Stimulated activated CD8-positive, alpha-beta memory T cell treated with anti-CD3 and anti-CD28 coated beads, Interleukin-4, amount 100 ng/mL, for 1 hour (primary cell): ENCODE measurements around the gene RUFY2.
A peak's percentile ranks its signal among the peaks of the same experiment; 100 is the strongest.

ENCODE experiments used
- DNase-seq, 2 donors: peaks; one replicate each; pipeline ENCODE4 v3.0.0-alpha.2; 2020; ENCODE audit warnings: low read depth in 2 of 2, low spot score in 1 of 2

RUFY2 gene

DNA sequence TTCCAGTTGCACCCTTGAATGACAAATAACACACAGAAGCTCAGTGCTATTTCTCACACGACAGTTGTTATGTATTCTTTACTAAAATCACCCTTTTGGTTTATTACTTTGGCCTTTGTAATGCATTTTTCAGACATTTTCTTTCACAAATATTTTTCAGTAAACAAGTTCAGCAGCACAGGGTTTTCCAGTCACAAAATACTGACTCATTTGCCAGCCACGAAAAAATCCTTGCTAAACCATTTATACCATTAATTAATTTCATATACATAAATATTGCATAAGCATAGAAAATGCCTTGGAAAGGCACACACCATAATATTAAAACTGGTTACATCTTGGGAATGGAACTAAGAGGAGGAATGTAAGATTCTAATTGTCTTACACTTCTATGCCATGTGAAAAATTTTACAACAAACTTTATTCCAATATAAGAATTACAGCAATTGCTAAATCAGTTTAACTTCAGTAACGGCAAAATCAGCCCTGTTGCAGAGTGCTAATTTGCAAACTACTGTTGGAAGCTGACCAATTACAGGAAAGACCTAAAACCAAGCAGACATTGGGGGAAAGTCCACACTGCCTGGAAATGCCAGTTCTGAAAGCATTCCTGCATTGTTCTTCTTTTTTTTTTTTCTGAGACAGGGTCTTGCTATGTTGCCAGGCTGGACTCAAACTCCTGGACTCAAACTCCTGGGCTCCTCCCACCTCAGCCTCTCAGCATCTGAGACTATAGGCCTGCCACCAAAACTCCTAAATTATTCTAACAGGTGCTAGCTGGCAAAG lies 42.8 kb downstream of the RUFY2 start:
- DNase-seq = no peak

- no peak for DNase-seq
These were observed 44.5 kb downstream of the RUFY2 start for GRCh38 chr10:68362590-68362989.

GRCh38 chr10:68359189-68359588 lies 47.9 kb downstream of the RUFY2 start:
- DNase-seq = no peak

DNA sequence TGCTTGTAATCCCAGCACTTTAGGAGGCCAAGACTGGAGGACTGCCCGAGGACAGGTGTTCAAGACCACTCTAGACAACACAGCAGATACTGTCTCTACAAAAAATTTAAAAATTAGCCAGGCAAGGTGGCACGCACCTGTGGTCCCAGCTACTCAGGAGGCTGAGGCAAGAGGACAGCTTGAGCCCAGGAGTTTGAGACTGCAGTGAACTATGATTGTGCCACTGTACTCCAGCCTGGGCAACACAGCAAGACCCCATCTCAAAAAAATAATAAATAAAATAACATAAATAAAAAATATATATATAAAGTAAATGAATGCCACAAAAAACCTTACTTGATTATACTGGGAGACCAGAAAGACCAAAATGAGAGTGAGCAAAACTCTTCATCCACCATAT lies 53.5 kb downstream of the RUFY2 start:
- DNase-seq = no peak

- DNase-seq = peak in 1 of 2 donors; percentile 9
These were observed 58.8 kb downstream of the RUFY2 start for GRCh38 chr10:68348265-68348741.

DNA sequence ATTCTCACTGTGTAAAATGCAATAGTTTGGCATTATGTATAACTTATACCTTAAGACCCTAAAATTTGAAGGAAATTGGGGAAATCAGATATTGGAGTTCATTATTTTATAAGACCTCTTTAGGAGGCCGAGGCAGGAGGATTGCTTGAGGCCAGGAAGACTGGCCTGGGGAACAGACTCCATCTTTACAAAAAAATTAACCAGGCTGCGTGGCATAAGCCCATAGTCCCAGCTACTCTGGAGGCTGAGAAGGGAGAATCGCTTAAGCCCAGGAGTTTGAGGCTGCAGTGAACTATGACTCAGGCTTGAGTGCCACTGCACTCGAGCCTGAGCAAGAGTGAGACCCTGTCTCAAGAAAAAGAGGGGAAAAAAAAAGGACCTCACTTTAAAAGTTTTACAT lies 60.3 kb downstream of the RUFY2 start:
- DNase-seq = no peak

DNA sequence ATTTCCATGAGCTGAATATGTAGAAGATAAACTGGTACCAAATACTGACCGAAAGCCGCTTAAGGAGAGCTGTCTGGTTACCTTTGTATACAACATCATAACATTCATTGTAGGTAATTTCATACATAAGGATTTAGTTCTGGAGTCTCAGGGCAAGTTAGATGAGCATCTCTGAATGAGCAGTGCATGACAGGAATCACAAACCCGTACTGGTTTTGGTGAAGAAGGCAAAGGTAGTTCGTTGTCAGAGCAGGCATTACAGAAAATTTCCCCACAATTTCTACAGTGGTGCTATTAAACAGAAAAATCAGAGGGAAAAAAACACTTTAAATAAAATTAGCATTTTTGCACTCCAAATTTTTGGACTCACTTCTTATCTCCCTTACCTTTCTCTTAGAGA lies 61.5 kb downstream of the RUFY2 start:
- DNase-seq = no peak

DNA sequence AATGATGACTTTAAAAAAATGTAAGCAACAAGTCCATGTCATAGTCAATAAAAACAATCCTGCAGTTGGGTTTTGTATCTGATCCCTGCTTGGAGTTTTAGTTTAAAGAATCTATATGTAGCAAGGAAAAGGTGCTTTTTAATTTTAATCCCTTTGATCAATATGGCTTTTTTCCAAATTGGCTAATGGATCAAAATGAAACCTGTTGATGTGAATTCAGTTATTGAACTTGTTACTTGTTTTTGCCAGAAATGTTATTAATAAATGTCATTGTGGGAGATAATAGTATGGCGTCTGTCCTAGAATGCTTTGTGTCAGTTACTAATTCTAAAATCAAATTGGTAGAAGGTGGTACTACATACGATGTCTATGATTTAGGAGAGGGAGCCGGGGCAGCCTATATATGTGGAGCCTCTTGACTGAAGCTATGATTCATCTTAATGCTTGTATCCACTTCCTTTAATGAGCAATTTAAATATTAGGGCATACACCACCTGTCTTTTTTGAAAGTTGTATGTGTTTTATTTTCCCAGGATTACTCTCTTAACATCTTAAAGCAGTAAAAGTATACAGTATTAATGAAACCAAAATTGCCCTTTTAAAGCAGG lies 64.1 kb downstream of the RUFY2 start:
- no peak for DNase-seq

DNA sequence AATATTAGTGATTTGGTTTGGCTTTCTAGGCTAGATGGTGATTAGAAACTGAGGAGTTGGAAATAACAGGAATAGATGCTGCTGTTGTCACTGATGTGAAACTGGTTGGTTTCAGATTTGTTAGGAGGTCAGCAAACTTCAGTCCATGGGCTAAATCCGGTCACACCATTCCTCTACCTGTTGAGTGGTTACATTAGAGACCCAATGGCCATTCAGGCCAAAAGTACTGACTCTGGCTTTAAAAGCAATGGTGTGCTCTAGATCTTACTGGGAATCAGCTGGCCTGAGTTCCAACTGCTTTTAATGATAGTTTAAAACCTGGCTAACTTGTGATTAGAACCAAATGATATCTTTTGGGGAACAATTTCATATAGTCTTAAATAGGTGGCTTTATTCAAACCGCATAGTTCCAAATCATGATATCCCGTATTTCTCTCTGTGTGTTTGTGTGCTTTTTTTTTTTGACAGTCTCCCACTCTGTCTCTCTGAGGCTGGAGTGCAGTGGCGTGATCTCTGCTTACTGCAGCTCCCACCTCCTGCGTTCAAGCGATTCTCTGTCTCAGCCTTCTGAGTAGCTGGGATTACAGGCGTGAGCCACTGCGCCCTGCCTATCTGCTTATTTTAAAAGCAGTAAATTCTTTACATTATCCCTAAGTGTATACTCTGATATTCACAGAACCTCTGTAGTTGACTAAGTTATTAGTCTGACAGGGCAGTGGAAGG lies 66.6 kb downstream of the RUFY2 start:
- DNase-seq = no peak

- DNase-seq = no peak
These were observed 70.2 kb downstream of the RUFY2 start for GRCh38 chr10:68336754-68337351.

DNA sequence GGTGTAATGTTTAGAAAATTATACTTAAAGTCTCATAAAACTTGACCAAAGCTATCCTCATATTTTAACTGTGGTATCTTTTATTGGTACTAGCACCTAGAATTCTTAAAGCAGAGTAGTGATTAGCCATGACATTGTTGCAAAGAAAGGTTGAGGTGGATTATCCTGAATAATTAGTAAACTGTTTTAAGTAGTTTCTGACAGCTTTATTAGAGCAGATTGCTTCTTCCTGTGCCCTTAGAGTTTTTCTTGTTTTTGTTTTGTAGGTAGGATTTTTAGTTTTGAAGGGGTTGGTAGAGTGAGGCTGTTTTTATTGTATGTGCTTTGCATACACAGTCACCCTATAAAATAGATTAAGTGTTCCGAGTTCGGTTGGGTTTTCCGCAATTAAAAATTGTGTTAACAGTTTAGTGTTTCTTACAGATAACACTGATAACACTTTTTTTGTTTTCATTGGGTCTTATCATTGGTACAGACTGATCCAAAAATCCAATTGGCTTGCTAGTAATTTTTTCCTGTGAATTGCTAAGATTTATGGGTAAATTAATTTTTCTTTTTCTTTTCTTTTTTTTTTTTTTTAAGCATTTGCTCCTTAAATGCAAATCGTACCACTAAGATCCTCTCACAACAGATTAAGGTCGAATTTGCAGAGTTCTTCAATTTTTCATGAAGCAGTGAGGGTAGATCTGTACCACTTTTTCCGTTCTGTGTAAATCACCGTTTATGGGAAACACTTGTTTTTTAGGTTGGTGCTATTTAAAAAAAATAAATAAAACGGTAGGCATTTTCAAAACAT lies 72.2 kb downstream of the RUFY2 start:
- no peak for DNase-seq

DNA sequence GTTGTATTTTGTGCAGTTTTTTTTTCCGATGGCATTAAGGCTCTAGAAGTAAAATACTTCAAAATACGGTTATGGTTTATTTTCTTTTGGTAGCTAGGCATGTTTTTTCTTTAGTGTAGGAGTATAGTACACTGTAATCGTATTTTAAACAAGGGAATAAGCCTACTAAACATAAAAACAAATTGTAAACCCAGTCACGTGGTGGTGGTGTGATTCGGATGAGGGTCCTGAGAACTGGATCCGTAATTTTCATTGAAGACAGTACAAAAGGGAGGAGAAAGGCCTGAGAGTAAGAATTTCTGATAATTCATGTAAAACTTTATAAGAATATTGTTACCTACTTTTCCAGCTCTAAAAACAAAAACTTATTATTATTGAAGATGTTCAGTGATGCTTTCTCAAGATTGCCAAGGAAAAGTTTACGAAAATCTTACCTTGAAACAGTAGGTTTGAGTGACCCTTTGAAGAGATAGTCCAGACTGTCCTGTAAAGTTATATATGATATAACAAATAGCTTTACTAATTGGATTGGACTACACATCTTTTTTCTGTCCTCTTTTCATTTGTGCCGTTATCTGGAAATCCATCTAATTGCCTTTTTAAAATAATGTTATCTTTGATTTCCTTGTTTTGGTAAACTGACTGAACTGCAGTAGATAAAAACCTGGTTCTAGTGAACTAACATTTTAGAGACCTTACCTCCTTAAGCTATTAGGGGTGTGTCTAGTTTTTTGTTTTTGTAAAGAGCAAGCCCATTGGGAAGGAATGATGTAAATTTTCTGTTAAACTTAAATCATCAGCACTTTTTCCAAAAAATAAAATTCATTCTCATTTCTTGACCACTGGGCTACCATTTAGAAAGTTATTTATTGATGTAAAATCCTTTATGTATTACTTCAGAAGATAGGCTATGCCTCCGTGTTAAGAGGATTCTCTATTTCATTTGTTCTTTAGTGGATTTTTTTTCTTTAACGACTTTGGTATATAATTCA lies 73.3 kb downstream of the RUFY2 start:
- no peak for DNase-seq

DNA sequence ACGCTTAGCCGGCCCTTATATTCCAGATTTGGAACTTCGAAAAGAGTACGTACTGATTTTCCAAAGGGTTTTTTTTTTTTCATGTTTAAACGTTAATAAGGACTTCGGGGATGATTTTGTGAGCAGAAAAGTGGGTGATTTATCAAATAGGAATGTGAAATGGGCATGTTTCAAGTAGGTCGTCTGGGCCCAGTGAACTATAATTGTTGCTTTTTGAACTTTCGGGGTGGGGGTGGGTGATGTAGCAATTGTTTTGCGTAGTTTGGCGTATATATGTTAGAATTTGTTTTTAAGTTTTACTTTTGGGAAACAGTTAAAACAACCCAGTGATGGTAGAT lies 74.0 kb downstream of the RUFY2 start:
- no peak for DNase-seq

- DNase-seq = peak; percentile 16 to 19
These were observed 74.6 kb downstream of the RUFY2 start, which contains the start of gene PBLD for GRCh38 chr10:68332259-68333057. TSS of gene PBLD (minus strand) at chr10:68332928. CDS start at chr10:68306844, 26,084 bp downstream.

DNA sequence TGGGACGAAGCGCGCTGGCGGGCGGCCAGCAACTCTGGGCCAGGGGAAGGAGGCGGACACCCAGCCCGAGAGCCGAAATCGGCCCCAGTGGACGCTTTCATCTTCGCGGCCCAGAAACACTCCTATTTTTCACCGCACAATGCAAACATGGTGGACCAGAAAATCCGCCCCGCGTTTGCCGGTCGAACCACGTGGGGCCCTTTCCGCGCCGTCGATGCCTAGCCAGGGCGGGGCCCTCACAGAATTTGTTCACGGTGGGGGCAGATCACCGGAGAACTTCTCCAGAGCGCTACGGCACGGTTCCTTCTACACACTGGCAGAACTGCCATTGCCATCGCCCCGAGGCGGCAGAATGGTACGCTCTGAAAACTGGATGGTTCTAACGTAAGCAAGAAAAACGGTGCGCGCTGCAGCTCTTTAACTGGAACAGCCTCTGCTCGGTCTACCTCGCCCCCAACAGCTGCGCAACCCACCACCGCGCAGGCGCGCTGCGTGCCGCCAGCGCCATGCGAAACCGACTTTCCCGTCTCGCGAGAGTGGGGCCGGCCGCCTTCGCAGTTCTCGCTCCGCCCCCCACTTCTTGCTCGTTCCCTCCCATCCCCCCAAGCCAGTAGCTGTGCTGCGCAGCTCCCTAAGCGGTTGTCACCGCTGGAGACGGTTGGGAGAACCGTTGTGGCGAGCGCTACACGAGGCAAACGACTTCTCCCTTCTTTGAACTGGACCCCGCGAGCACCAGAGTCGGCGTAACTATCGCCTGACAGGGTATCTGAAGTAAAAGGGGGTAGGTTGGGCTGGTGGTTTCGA lies 75.4 kb downstream of the RUFY2 start, which contains the start of gene HNRNPH3:
TSS of gene HNRNPH3 (plus strand) at position 610 of the 804 bp plus-strand sequence. CDS start 5,158 bp downstream, outside the sequence.
- peak; percentile 95 to 97 for DNase-seq

GRCh38 chr10:68330852-68331454 lies 76.1 kb downstream of the RUFY2 start:
- no peak for DNase-seq

DNA sequence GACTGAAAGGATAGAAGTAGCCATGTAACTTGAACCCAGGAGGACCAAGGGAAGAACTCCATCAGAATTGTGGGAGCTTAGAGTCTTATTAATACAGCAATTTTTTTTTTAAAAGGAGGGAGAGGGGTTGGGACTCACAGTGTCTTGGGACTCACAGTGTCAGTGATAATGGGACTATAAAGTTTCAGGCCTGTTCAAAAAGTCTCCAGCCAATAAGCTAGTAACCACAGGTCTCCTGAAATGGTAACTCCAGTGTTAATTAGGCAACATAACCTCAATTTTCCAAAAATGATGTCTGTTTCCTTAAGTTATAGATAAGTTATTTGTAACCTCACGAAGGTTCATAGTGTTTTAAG lies 77.6 kb downstream of the RUFY2 start:
- no peak for DNase-seq
